GM12878 (cell line): ENCODE data around the gene SARS1.

Source experiments
- BCLAF1 ChIP-seq: fragments of 450-650 bp; IDR thresholded peaks from 2 replicates; pipeline ENCODE4 v1.6.1; 2017; ENCODE audit warnings: antibody characterized with exemption, mild to moderate bottlenecking, moderate library complexity
- CTCF ChIP-seq, 3 experiments: IDR thresholded peaks in 2 of 3; conservative IDR thresholded peaks in 1 of 3; 2 replicates each; pipeline ENCODE4 v1.5.1; 2011; ENCODE audit warnings: low read depth in 3 of 3, low read length in 3 of 3, mild to moderate bottlenecking in 3 of 3, control low read depth in 2 of 3, moderate library complexity in 2 of 3, inconsistent platforms in 1 of 3, mixed read lengths in 1 of 3; ENCODE audit not compliant: control insufficient read depth in 2 of 3, insufficient read depth in 1 of 3; ENCODE audit errors: extremely low read depth in 1 of 3
- GABPA ChIP-seq: IDR thresholded peaks from 2 replicates; pipeline ENCODE4 v1.6.1; 2014; ENCODE audit warnings: antibody characterized with exemption, low read depth, mild to moderate bottlenecking, inconsistent platforms
- GATAD2B ChIP-seq: fragments of 450-650 bp; conservative IDR thresholded peaks from 2 replicates; pipeline ENCODE4 v1.6.1; 2017; ENCODE audit warnings: low read depth, mild to moderate bottlenecking, moderate library complexity
- POLR2A ChIP-seq: IDR thresholded peaks from 2 replicates; pipeline ENCODE4 v1.6.1; 2011; ENCODE audit warnings: low read depth, mild to moderate bottlenecking, low read length

GRCh38 chr1:109243860-109244552 lies 30.3 kb downstream of the SARS1 start:
- TF ChIP-seq CTCF (IDR thresholded peaks at IDR 0.05 in 2 of 3, conservative IDR thresholded peaks at IDR 0.05 in 1 of 3; ENCODE audit: control insufficient read depth in 2 of 3, extremely low read depth in 1 of 3, insufficient read depth in 1 of 3, low read depth in 3 of 3, low read length in 3 of 3) (no peak), BCLAF1 (no peak), GATAD2B (no peak), POLR2A (no peak), GABPA (no peak)
